CD4-positive, alpha-beta T cell (primary cell): ENCODE measurements around the gene NAA25. TPM values are rescaled to one million over a fixed set of nuclear protein-coding genes. Genes with fewer than 3 reads are reported as not detected.

Source experiments
- ATAC-seq: fragments of 200-7000 bp; cut with Tn5 transposase; one replicate; pipeline ENCODE4 v1.10.0; 2022; ENCODE audit warnings: mild to moderate bottlenecking; ENCODE audit not compliant: poor library complexity
- CTCF ChIA-PET: fragments of 350-600 bp; sonication (Branson Sonifier 250); formaldehyde crosslinking; loops from one replicate; lab custom pipeline; 2021; ENCODE audit warnings: antibody characterized with exemption, inconsistent platforms; lab: Charles Lee
- POLR2A ChIA-PET: fragments of 350-600 bp; sonication (Branson Sonifier 250); formaldehyde crosslinking; loops from one replicate; lab custom pipeline; 2021; ENCODE audit warnings: antibody characterized with exemption, inconsistent platforms; lab: Charles Lee
- DNase-seq, 14 experiments: peaks; one replicate each; pipeline ENCODE4 v3.0.0-alpha.2; 2013 to 2020; ENCODE audit warnings: mixed read lengths in 2 of 14
- H3K27ac ChIP-seq, 2 donors: one replicate each; pipeline versions ENCODE4 v1.5.1 to v1.7.0; 2013; ENCODE audit warnings: low read length in 2 of 2, low read depth in 1 of 2, mild to moderate bottlenecking in 1 of 2
- H3K27me3 ChIP-seq, 2 experiments: 1 replicate in 1 of 2; 2 replicates in 1 of 2; pipeline versions ENCODE4 v1.6.1 to v1.7.0; 2013; ENCODE audit warnings: low read length in 2 of 2, control low read depth in 1 of 2, mild to moderate bottlenecking in 1 of 2, moderate library complexity in 1 of 2; ENCODE audit not compliant: insufficient read depth in 2 of 2, control insufficient read depth in 1 of 2
- H3K36me3 ChIP-seq: one replicate; pipeline ENCODE4 v1.6.1; 2013; ENCODE audit warnings: low read length, control low read depth; ENCODE audit not compliant: insufficient read depth
- H3K4me1 ChIP-seq: one replicate; pipeline ENCODE4 v1.6.1; 2013; ENCODE audit warnings: low read length, control low read depth; ENCODE audit not compliant: insufficient read depth
- H3K4me3 ChIP-seq: one replicate; pipeline ENCODE4 v1.5.1; 2013; ENCODE audit warnings: mild to moderate bottlenecking, low read length, moderate library complexity
- H3K9me3 ChIP-seq, 2 experiments: 1 replicate in 1 of 2; 2 replicates in 1 of 2; pipeline versions ENCODE4 v1.6.1 to v1.7.0; 2013; ENCODE audit warnings: low read length in 2 of 2, mild to moderate bottlenecking in 2 of 2, control low read depth in 1 of 2, moderate library complexity in 1 of 2; ENCODE audit not compliant: control insufficient read depth in 1 of 2, insufficient read depth in 1 of 2
- H3K27ac Mint-ChIP-seq: one replicate; pipeline ENCODE4 v1.8.0; 2020; ENCODE audit warnings: mixed read lengths
- H3K27me3 Mint-ChIP-seq: one replicate; pipeline ENCODE4 v1.8.0; 2021; ENCODE audit warnings: mixed read lengths
- H3K36me3 Mint-ChIP-seq: one replicate; pipeline ENCODE4 v1.8.0; 2021; ENCODE audit warnings: low read depth, mixed read lengths
- H3K4me1 Mint-ChIP-seq: one replicate; pipeline ENCODE4 v1.8.0; 2021; ENCODE audit warnings: low read depth, mixed read lengths
- H3K4me3 Mint-ChIP-seq: one replicate; pipeline ENCODE4 v1.8.0; 2020; ENCODE audit warnings: mild to moderate bottlenecking, mixed read lengths
- H3K9me3 Mint-ChIP-seq: one replicate; pipeline ENCODE4 v1.8.0; 2020; ENCODE audit warnings: mixed read lengths
- CTCF ChIP-seq: fragments of 200-600 bp; IDR thresholded peaks from one replicate; pipeline ENCODE4 v1.8.0; 2022; ENCODE audit warnings: antibody characterized with exemption, mild to moderate bottlenecking
- intact Hi-C, 2 experiments: fragments of 100-400 bp; cut with DNase I in 1 of 2; cut with micrococcal nuclease in 1 of 2; formaldehyde crosslinking; loops; one replicate each; pipeline versions ENCODE4 v1.15.1 to v1.9.0; 2023 to 2025; cut with DNase I, micrococcal nuclease
- total RNA-seq, 174 experiments: library from RNA in 2 of 174; stranded (reverse) in 2 of 174; gene quantifications; one replicate each; pipeline ENCODE4 v1.2.3 and lab custom pipeline; 2021 to 2026

Gene NAA25
- total RNA-seq, 2 experiments from 2014 or later, result 31.1 to 34.6 TPM

- CTCF ChIA-PET, result no interaction called here
Measured at GRCh38 chr12:112087055-112087850, 21.3 kb downstream of the NAA25 start.

GRCh38 chr12:112066566-112066965 is 42.0 kb downstream of the NAA25 start:
- CTCF ChIA-PET, result no interaction called here
- H3K4me1 ChIP-seq, result no peaks in the 10 kb centered on the region
- no peaks in the 10 kb centered on the region for H3K9me3 ChIP-seq
- H3K27me3 ChIP-seq, result no peaks in the 10 kb centered on the region
- peaks cover 69% of the 10 kb centered on the region for H3K36me3 ChIP-seq
- no peak overlapping the region for H3K27ac ChIP-seq
- Mint-ChIP-seq H3K27ac (peak overlapping the region; percentile 21), H3K36me3 (peaks cover 75% of the 10 kb centered on the region), H3K4me1 (no peaks in the 10 kb centered on the region), H3K9me3 (no peaks in the 10 kb centered on the region), H3K27me3 (no peaks in the 10 kb centered on the region), H3K4me3 (no peak overlapping the region)
- POLR2A ChIA-PET, result no interaction called here
- intact Hi-C loops, result no loop called here
- ATAC-seq, result no peak
- no peak for DNase-seq
- TF ChIP-seq CTCF, result no peak
- H3K4me3 ChIP-seq, result no peak overlapping the region

More at GRCh38 chr12:112087055-112087850, 21.3 kb downstream of the NAA25 start:
- DNase-seq, result no peak
- Mint-ChIP-seq H3K27me3 (no peaks in the 10 kb centered on the region), H3K4me1 (peaks cover 10% of the 10 kb centered on the region), H3K36me3 (peaks cover 74% of the 10 kb centered on the region), H3K4me3 (no peak overlapping the region), H3K27ac (no peak overlapping the region), H3K9me3 (no peaks in the 10 kb centered on the region)
- no peak for TF ChIP-seq CTCF
- Histone ChIP-seq H3K27ac (no peak overlapping the region), H3K27me3 (no peaks in the 10 kb centered on the region), H3K9me3 (no peaks in the 10 kb centered on the region), H3K36me3 (peaks cover 56% of the 10 kb centered on the region), H3K4me3 (no peak overlapping the region), H3K4me1 (no peaks in the 10 kb centered on the region)
- intact Hi-C loops, result loop anchor here in 1 of 2 experiments (5.0 kb wide), 1 partner anchor 40 kb away; no protein-coding TSS in a partner anchor
- POLR2A ChIA-PET, result interaction anchor here (1.0 kb wide), 1 partner anchor 38 kb away, joined by 3 read pairs; the partner anchor contains the start of gene TRAFD1
- ATAC-seq, result no peak

GRCh38 chr12:112063273-112063672 is 45.3 kb downstream of the NAA25 start:
- POLR2A ChIA-PET, result no interaction called here
- Histone ChIP-seq H3K27me3 (no peaks in the 10 kb centered on the region), H3K36me3 (peaks cover 64% of the 10 kb centered on the region), H3K4me1 (no peaks in the 10 kb centered on the region), H3K27ac (no peak overlapping the region), H3K4me3 (no peak overlapping the region), H3K9me3 (no peaks in the 10 kb centered on the region)
- Mint-ChIP-seq H3K27ac (no peak overlapping the region), H3K4me3 (no peak overlapping the region), H3K36me3 (peaks cover 76% of the 10 kb centered on the region), H3K9me3 (no peaks in the 10 kb centered on the region), H3K4me1 (no peaks in the 10 kb centered on the region), H3K27me3 (no peaks in the 10 kb centered on the region)
- TF ChIP-seq CTCF, result no peak
- DNase-seq (no peak), ATAC-seq (no peak)
- intact Hi-C loops, result no loop called here
- CTCF ChIA-PET, result no interaction called here
